Endothelial cell of umbilical vein (primary cell): ENCODE data around the gene NAP1L1.

Source experiments
- CTCF ChIP-seq, 2 donors: IDR thresholded peaks; 1 replicate in 1 of 2; 2 replicates in 1 of 2; pipeline ENCODE4 v1.5.1; 2011; ENCODE audit warnings: low read length in 2 of 2, mild to moderate bottlenecking in 2 of 2, moderate library complexity in 2 of 2, control low read depth in 1 of 2, inconsistent platforms in 1 of 2, low read depth in 1 of 2; ENCODE audit not compliant: insufficient read depth in 1 of 2; ENCODE audit errors: extremely low read depth in 1 of 2
- EZH2 ChIP-seq: IDR thresholded peaks from 2 replicates; pipeline ENCODE4 v1.6.1; 2012; ENCODE audit warnings: borderline replicate concordance, low read depth, mild to moderate bottlenecking, moderate library complexity, low read length, inconsistent platforms; ENCODE audit not compliant: severe bottlenecking
- JUN ChIP-seq: IDR thresholded peaks from 2 replicates; pipeline ENCODE4 v1.6.1; 2011; ENCODE audit warnings: borderline replicate concordance, low read depth; ENCODE audit not compliant: insufficient read length, insufficient read depth
- MAX ChIP-seq: IDR thresholded peaks from 2 replicates; pipeline ENCODE4 v1.6.1; 2011; ENCODE audit not compliant: insufficient read depth, insufficient read length
- MYC ChIP-seq: IDR thresholded peaks from one replicate; pipeline ENCODE4 v1.6.1; 2011; ENCODE audit warnings: mild to moderate bottlenecking, low read depth, low read length
- POLR2A ChIP-seq: IDR thresholded peaks from 2 replicates; pipeline ENCODE4 v1.6.1; 2012; ENCODE audit warnings: low read depth, mild to moderate bottlenecking, control low read depth, low read length
- POLR2AphosphoS5 ChIP-seq: IDR thresholded peaks from 2 replicates; pipeline ENCODE4 v1.6.1; 2012; ENCODE audit warnings: low read depth, mild to moderate bottlenecking, control low read depth, low read length, moderate library complexity; ENCODE audit not compliant: insufficient read depth

- TF ChIP-seq JUN (no peak), CTCF (IDR thresholded peaks at IDR 0.05; ENCODE audit: extremely low read depth in 1 of 2, insufficient read depth in 1 of 2, low read depth in 1 of 2, low read length in 2 of 2) (no peak), MYC (no peak), MAX (no peak), POLR2A (no peak), POLR2AphosphoS5 (no peak), EZH2 (no peak)
Measured at GRCh38 chr12:76117067-76117691, 32.7 kb upstream of the NAP1L1 start.
